K562 (cell line): ENCODE results near the gene SNX9. TPM values are rescaled to one million over a fixed set of nuclear protein-coding genes. Genes with fewer than 3 reads are reported as not detected.

Source experiments
- ATAC-seq: fragments of 200-7000 bp; cut with Tn5 transposase; 3 replicates; pipeline ENCODE4 v1.9.1; 2020; ENCODE audit warnings: moderate library complexity
- BruUV-seq: library from RNA; stranded (reverse); fragments of 400-500 nt; replicated peaks from 2 replicates; lab custom pipeline; 2021; lab: Mats Ljungman, UMichigan
- CTCF ChIA-PET: fragments of 300-600 bp; formaldehyde crosslinking; extraction: SDS; loops from one replicate; lab custom pipeline; 2021; ENCODE audit warnings: low intra/inter-chr PET ratio; lab: Yijun Ruan, JAX
- POLR2A ChIA-PET: fragments of 300-600, 350-650 bp; sonication (Branson Sonifier 250); formaldehyde crosslinking; extraction: SDS; loops from one replicate; lab custom pipeline; 2021; ENCODE audit warnings: antibody characterized with exemption, inconsistent platforms; lab: Yijun Ruan, JAX
- DNase-seq, 4 experiments: peaks; one replicate each; pipeline versions ENCODE4 v3.0.0 to v3.0.0-alpha.2; 2011 to 2018; ENCODE audit warnings: low spot score in 3 of 4, mixed read lengths in 3 of 4; ENCODE audit errors: extremely low read depth in 1 of 4
- FAIRE-seq: peaks from 2 replicates; lab custom pipeline; 2011; peaks lifted over from hg19 to GRCh38; lab: Jason Lieb, UNC
- H2AFZ ChIP-seq: 2 replicates; pipeline ENCODE4 v1.6.0; 2011; ENCODE audit warnings: low read depth, low read length, control low read depth, inconsistent platforms
- H3K27ac ChIP-seq: fragments of 200-600 bp; 3 replicates; pipeline ENCODE4 v1.8.0; 2011; ENCODE audit warnings: low read depth, mild to moderate bottlenecking, control low read depth, inconsistent platforms, low read length, moderate library complexity, mixed read lengths; ENCODE audit errors: extremely low read depth
- H3K27me3 ChIP-seq, 2 experiments: fragments of 300-600 bp in 1 of 2; 2 replicates in 1 of 2; 3 replicates in 1 of 2; pipeline versions ENCODE4 v1.6.0 to v1.8.0; 2011; ENCODE audit warnings: inconsistent platforms in 2 of 2, low read length in 2 of 2, mild to moderate bottlenecking in 1 of 2, mixed read lengths in 1 of 2, moderate library complexity in 1 of 2; ENCODE audit not compliant: control insufficient read depth in 2 of 2, insufficient read depth in 2 of 2
- H3K36me3 ChIP-seq: fragments of 300-600 bp; 3 replicates; pipeline ENCODE4 v1.8.0; 2011; ENCODE audit warnings: mild to moderate bottlenecking, low read length, inconsistent platforms; ENCODE audit not compliant: control insufficient read depth, insufficient read depth
- H3K4me1 ChIP-seq, 2 experiments: fragments of 200-600 bp in 1 of 2; replicated peaks in 1 of 2; 2 replicates in 1 of 2; 3 replicates in 1 of 2; pipeline versions ENCODE4 v1.5.1 to v1.8.0; 2011; ENCODE audit warnings: inconsistent platforms in 2 of 2, low read length in 2 of 2, mild to moderate bottlenecking in 1 of 2, mixed read lengths in 1 of 2, moderate library complexity in 1 of 2; ENCODE audit not compliant: control insufficient read depth in 2 of 2, insufficient read depth in 2 of 2
- H3K4me2 ChIP-seq: 2 replicates; pipeline ENCODE4 v1.6.1; 2011; ENCODE audit warnings: low read length, control low read depth, inconsistent platforms, mixed read lengths; ENCODE audit not compliant: insufficient read depth
- H3K4me3 ChIP-seq: fragments of 200-600 bp; sonication (generic), shearing (Covaris generic); 2 replicates; pipeline ENCODE4 v1.5.1; 2016; ENCODE audit warnings: control low read depth, inconsistent platforms
- H3K79me2 ChIP-seq: fragments of 200-600 bp; 3 replicates; pipeline ENCODE4 v1.8.0; 2011; ENCODE audit warnings: low read length, inconsistent platforms; ENCODE audit not compliant: control insufficient read depth, insufficient read depth
- H3K9ac ChIP-seq, 2 experiments: 2 replicates each; pipeline versions ENCODE4 v1.6.0 to v1.6.1; 2011; ENCODE audit warnings: low read depth in 2 of 2, low read length in 2 of 2, control low read depth in 1 of 2, inconsistent platforms in 1 of 2, mild to moderate bottlenecking in 1 of 2, mixed read lengths in 1 of 2; ENCODE audit not compliant: insufficient read depth in 1 of 2
- H3K9me1 ChIP-seq: one replicate; pipeline ENCODE4 v1.6.0; 2011; ENCODE audit warnings: inconsistent platforms, mild to moderate bottlenecking, low read length, moderate library complexity; ENCODE audit not compliant: control insufficient read depth, insufficient read depth
- H3K9me3 ChIP-seq: replicated peaks from 2 replicates; pipeline ENCODE4 v1.5.1; 2011; ENCODE audit warnings: low read depth, low read length, inconsistent platforms; ENCODE audit not compliant: control insufficient read depth, insufficient read depth
- H4K20me1 ChIP-seq: replicated peaks from 2 replicates; pipeline ENCODE4 v1.6.1; 2011; ENCODE audit warnings: low read length, inconsistent platforms, mixed read lengths; ENCODE audit not compliant: control insufficient read depth, insufficient read depth
- ADNP ChIP-seq: fragments of 200-800 bp; sonication (Bioruptor generic); IDR thresholded peaks from 2 replicates; pipeline ENCODE4 v1.6.1; 2016; ENCODE audit warnings: missing genetic modification characterization, missing compliant biosample characterization
- ATF4 ChIP-seq: fragments of 450-650 bp; formaldehyde crosslinking; IDR thresholded peaks from 2 replicates; pipeline ENCODE4 v1.4.0; 2022; ENCODE audit warnings: mild to moderate bottlenecking, moderate library complexity
- BCOR ChIP-seq: fragments of 450-650 bp; IDR thresholded peaks from 2 replicates; pipeline ENCODE4 v1.6.1; 2016
- CBX3 ChIP-seq, 2 experiments: IDR thresholded peaks; 1 replicate in 1 of 2; 2 replicates in 1 of 2; pipeline ENCODE4 v1.6.1; 2012; ENCODE audit warnings: inconsistent platforms in 2 of 2, low read length in 2 of 2, borderline replicate concordance in 1 of 2, control low read depth in 1 of 2
- HDAC2 ChIP-seq: fragments of 450-650 bp; IDR thresholded peaks from 2 replicates; pipeline ENCODE4 v1.6.1; 2016; ENCODE audit warnings: mild to moderate bottlenecking
- HLTF ChIP-seq: fragments of 450-650 bp; IDR thresholded peaks from 2 replicates; pipeline ENCODE4 v1.6.1; 2016
- KDM1A ChIP-seq, 2 experiments: fragments of 450-650 bp; IDR thresholded peaks; 2 replicates each; pipeline ENCODE4 v1.6.1; 2016; ENCODE audit warnings: mild to moderate bottlenecking in 2 of 2
- MAFF ChIP-seq: IDR thresholded peaks from 2 replicates; pipeline ENCODE4 v1.6.1; 2012; ENCODE audit warnings: low read length, improper control_type of control experiment
- RBM25 ChIP-seq: fragments of 200-400 bp; formaldehyde crosslinking; IDR thresholded peaks from 2 replicates; pipeline ENCODE4 v1.6.1; 2018; ENCODE audit warnings: low read length, low read depth, moderate library complexity; ENCODE audit not compliant: severe bottlenecking
- RBM34 ChIP-seq: fragments of 200-400 bp; formaldehyde crosslinking; IDR thresholded peaks from 2 replicates; pipeline ENCODE4 v1.6.1; 2018; ENCODE audit warnings: low read length, borderline replicate concordance; ENCODE audit not compliant: insufficient read depth
- RCOR1 ChIP-seq, 2 experiments: IDR thresholded peaks; 2 replicates each; pipeline ENCODE4 v1.6.1; 2012; ENCODE audit warnings: low read depth in 2 of 2, low read length in 2 of 2, borderline replicate concordance in 1 of 2, improper control_type of control experiment in 1 of 2
- SMARCA5 ChIP-seq: fragments of 450-650 bp; IDR thresholded peaks from 2 replicates; pipeline ENCODE4 v1.6.1; 2016
- ZBTB17 ChIP-seq: fragments of 450-650 bp; formaldehyde crosslinking; IDR thresholded peaks from 2 replicates; pipeline ENCODE4 v1.4.0; 2020; ENCODE audit warnings: mild to moderate bottlenecking
- ZHX1 ChIP-seq: fragments of 150-350 bp; conservative IDR thresholded peaks from 2 replicates; pipeline ENCODE4 v1.6.1; 2014; ENCODE audit warnings: low read length
- ZNF316 ChIP-seq: fragments of 450-650 bp; IDR thresholded peaks from 2 replicates; pipeline ENCODE4 v1.6.1; 2016
- WGBS: fragments of 100-300 bp; shearing (Covaris generic); methylation state at CpG from one replicate; pipeline ENCODE4 v1.1.6; 2016; ENCODE audit warnings: low coverage, mixed read lengths; ENCODE audit not compliant: insufficient coverage; ENCODE audit errors: missing lambda C conversion rate; 5-methylcytosine and 5-hydroxymethylcytosine counted together
- in situ Hi-C: fragments of 300-500 bp; cut with MboI; formaldehyde crosslinking; loops from 4 replicates; pipeline ENCODE4 v1.15.0; 2018; ENCODE audit warnings: inconsistent platforms, mixed read lengths
- intact Hi-C: fragments of 100-400 bp; cut with micrococcal nuclease; formaldehyde crosslinking; loops from 2 replicates; pipeline ENCODE4 v1.14.2; 2022
- polyA plus RNA-seq, 8 experiments: library from polyadenylated mRNA; depleted of rRNA in 4 of 8; stranded (reverse) in 5 of 8; unstranded in 3 of 8; fragments of >200 nt; fragmentation: Nextera tagmentation in 2 of 8; fragmentation: Illumina TruSeq in 1 of 8; extraction: Ambion mirVana in 2 of 8; extraction: Trizol in 1 of 8; gene quantifications; 2 replicates each; pipeline versions ENCODE4 v1.2.1 to v1.2.3, GENCODE V29; 2011 to 2014; ENCODE audit warnings: inconsistent platforms in 1 of 8, missing spikeins in 1 of 8
- total RNA-seq, 7 experiments: library from RNA; depleted of rRNA in 6 of 7; stranded (reverse); fragments of >200 nt in 6 of 7; fragmentation: Illumina TruSeq in 2 of 7; extraction: Trizol in 2 of 7; gene quantifications; 2 replicates each; pipeline versions ENCODE4 v1.2.1 to v1.2.3, GENCODE V29; 2011 to 2021; ENCODE audit warnings: low replicate concordance in 1 of 7
- TF ChIP-seq, protein P1 (sequence below): fragments of 250-450 bp; sonication (Bioruptor Pico); IDR thresholded peaks from 2 replicates; pipeline ENCODE4 v1.5.0; 2022; ENCODE audit warnings: mild to moderate bottlenecking

The SNX9 gene
- total and polyA plus RNA-seq, 9 of the 15 experiments (the other 6 are each of a cell fraction or from before 2014, with no cell fraction given) = 6.0 to 81.7 (median 57.1) TPM

DNA sequence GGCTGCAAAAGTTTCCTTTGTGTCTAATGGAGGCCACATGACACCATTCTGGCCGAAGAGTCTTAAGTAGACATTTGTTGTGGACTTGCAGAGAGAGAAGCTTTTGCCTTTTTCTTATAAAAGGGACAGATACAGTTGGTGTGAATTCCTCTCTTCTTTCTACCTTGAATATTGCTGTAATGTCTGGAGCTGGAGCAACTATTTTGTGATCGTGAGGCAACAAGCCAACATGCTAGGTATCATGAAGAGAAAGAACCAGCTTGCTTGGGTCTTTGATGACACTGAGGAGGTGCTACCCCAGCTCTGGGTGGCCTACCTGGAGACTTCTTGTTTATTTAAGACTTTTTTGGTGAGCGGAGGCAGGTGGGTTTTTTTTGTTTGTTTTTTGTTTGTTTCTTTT, 142.3 kb downstream of the SNX9 start:
- Histone ChIP-seq H3K4me2 (no peak overlapping the region), H3K4me1 (peaks cover 10 to 21% of the 10 kb centered on the region in 2 experiments), H3K79me2 (no peaks in the 10 kb centered on the region), H4K20me1 (no peaks in the 10 kb centered on the region), H2AFZ (no peak overlapping the region), H3K9me3 (no peaks in the 10 kb centered on the region), H3K9me1 (no peaks in the 10 kb centered on the region), H3K9ac (no peak overlapping the region), H3K27me3 (no peaks in the 10 kb centered on the region), H3K4me3 (no peak overlapping the region), H3K27ac (no peak overlapping the region), H3K36me3 (no peaks in the 10 kb centered on the region)
- ChIA-PET POLR2A (interaction anchor here (1.3 to 2.9 kb wide), 2 partner anchors 11 kb away, joined by 3 to 9 read pairs; no protein-coding TSS in a partner anchor), CTCF (no interaction called here)
- no TSS peak for BruUV-seq
- ATAC-seq (no peak), DNase-seq (no peak), FAIRE-seq (no peak)
- TF ChIP-seq BCOR (peak; percentile 82; the same call in 1 of the 2 replicates), CBX3 (IDR thresholded peaks at IDR 0.05; ENCODE audit: borderline replicate concordance in 1 of 2, low read length in 2 of 2) (0 out of 3 replicates have a peak, but pooled peaks of 1 of the 2 experiments have one; percentile 43), RCOR1 (IDR thresholded peaks at IDR 0.05; ENCODE audit: borderline replicate concordance in 1 of 2, low read depth in 2 of 2, low read length in 2 of 2) (0 out of 4 replicates have a peak, but pooled peaks of 1 of the 2 experiments have one; percentile 38), RBM34 (no peak), ADNP (tag) (peak; percentile 27; the same call in 1 of the 2 replicates), ZBTB17 (CRISPR knock-in tag) (no peak), HLTF (peak; percentile 89; the same call in 1 of the 2 replicates), ZHX1 (no peak), MAFF (no peak), HDAC2 (0 out of 2 replicates have a peak, but pooled peaks have one; percentile 43), ATF4 (CRISPR knock-in tag) (no peak), RBM25 (peak; percentile 99), ZNF316 (no peak), KDM1A (IDR thresholded peaks at IDR 0.05) (peak; percentile 30 to 61; a peak in 2 of 4 replicates), SMARCA5 (peak; percentile 79; the same call in 1 of the 2 replicates)
- TF ChIP-seq, protein P1, sequence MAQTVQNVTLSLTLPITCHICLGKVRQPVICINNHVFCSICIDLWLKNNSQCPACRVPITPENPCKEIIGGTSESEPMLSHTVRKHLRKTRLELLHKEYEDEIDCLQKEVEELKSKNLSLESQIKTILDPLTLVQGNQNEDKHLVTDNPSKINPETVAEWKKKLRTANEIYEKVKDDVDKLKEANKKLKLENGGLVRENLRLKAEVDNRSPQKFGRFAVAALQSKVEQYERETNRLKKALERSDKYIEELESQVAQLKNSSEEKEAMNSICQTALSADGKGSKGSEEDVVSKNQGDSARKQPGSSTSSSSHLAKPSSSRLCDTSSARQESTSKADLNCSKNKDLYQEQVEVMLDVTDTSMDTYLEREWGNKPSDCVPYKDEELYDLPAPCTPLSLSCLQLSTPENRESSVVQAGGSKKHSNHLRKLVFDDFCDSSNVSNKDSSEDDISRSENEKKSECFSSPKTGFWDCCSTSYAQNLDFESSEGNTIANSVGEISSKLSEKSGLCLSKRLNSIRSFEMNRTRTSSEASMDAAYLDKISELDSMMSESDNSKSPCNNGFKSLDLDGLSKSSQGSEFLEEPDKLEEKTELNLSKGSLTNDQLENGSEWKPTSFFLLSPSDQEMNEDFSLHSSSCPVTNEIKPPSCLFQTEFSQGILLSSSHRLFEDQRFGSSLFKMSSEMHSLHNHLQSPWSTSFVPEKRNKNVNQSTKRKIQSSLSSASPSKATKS (CRISPR knock-in tag) = no peak
- intact Hi-C loops = no loop called here
- in situ Hi-C loops = no loop called here
- 70% methylated on average over 3 of the region's 3 CpGs for WGBS
